ENCODE results near the gene CHD8.

- no peak for TF ChIP-seq CTCF (IDR thresholded peaks at IDR 0.05; ENCODE audit: low read length)
- TF ChIP-seq EZH2 (optimal IDR thresholded peaks at IDR 0.05; ENCODE audit: low read depth, low read length): no peak
- TF ChIP-seq EZH2phosphoT487 (IDR thresholded peaks at IDR 0.05; ENCODE audit: low read length): no peak
Observed at GRCh38 chr14:21414137-21414631, 41.7 kb downstream of the CHD8 start.

All from MM.1S (cell line).